Neural crest cell (in vitro differentiated cells): Measurements from ENCODE around the gene AQP4. TPM values are rescaled to one million over a fixed set of nuclear protein-coding genes. Genes with fewer than 3 reads are reported as not detected.
A peak's percentile ranks its signal among the peaks of the same experiment; 100 is the strongest.

Experiments used
- DNase-seq: peaks from one replicate; pipeline ENCODE4 v3.0.0; 2021; ENCODE audit warnings: low read depth, mixed read lengths, low spot score
- H3K27ac Mint-ChIP-seq: one replicate; pipeline ENCODE4 v1.8.0; 2021; ENCODE audit warnings: mild to moderate bottlenecking, mixed read lengths; ENCODE audit not compliant: unreplicated experiment
- H3K27me3 Mint-ChIP-seq: 2 replicates; pipeline ENCODE4 v1.8.0; 2021; ENCODE audit warnings: low read depth, mild to moderate bottlenecking, mixed read lengths
- H3K36me3 Mint-ChIP-seq: 2 replicates; pipeline ENCODE4 v1.8.0; 2021; ENCODE audit warnings: low read depth, mild to moderate bottlenecking, mixed read lengths
- H3K4me1 Mint-ChIP-seq: 2 replicates; pipeline ENCODE4 v1.8.0; 2021; ENCODE audit warnings: mixed read lengths
- H3K4me3 Mint-ChIP-seq: one replicate; pipeline ENCODE4 v1.8.0; 2021; ENCODE audit warnings: mild to moderate bottlenecking, mixed read lengths
- H3K9me3 Mint-ChIP-seq: 2 replicates; pipeline ENCODE4 v1.8.0; 2021; ENCODE audit warnings: mixed read lengths
- CTCF ChIP-seq: fragments of 200-600 bp; sonication (generic); conservative IDR thresholded peaks from 2 replicates; pipeline ENCODE4 v1.5.0; 2021; ENCODE audit warnings: antibody characterized with exemption, mild to moderate bottlenecking
- total RNA-seq: library from RNA; stranded (reverse); gene quantifications from 2 replicates; pipeline ENCODE4 v1.2.1, GENCODE V29; 2021

Gene AQP4
- total RNA-seq, 1 donor from 2014 or later: not detected

GRCh38 chr18:26843760-26844159, 21.7 kb downstream of the AQP4 start:
- no peak for DNase-seq
- peaks cover 10% of the 10 kb centered on the region for H3K9me3 Mint-ChIP-seq
- peaks cover 6% of the 10 kb centered on the region for H3K36me3 Mint-ChIP-seq
- TF ChIP-seq CTCF: no peak
- no peaks in the 10 kb centered on the region for H3K27me3 Mint-ChIP-seq
- no peaks in the 10 kb centered on the region for H3K4me1 Mint-ChIP-seq
- H3K27ac Mint-ChIP-seq: no peak overlapping the region
- H3K4me3 Mint-ChIP-seq: no peak overlapping the region

- H3K27me3 Mint-ChIP-seq: no peaks in the 10 kb centered on the region
- TF ChIP-seq CTCF: no peak
- peaks cover 10% of the 10 kb centered on the region for H3K9me3 Mint-ChIP-seq
- peaks cover 6% of the 10 kb centered on the region for H3K36me3 Mint-ChIP-seq
- no peak overlapping the region for H3K27ac Mint-ChIP-seq
- DNase-seq: no peak
- H3K4me1 Mint-ChIP-seq: no peaks in the 10 kb centered on the region
- no peak overlapping the region for H3K4me3 Mint-ChIP-seq
Measured at GRCh38 chr18:26840965-26841364, 24.5 kb downstream of the AQP4 start.

GRCh38 chr18:26839609-26840008, 25.9 kb downstream of the AQP4 start:
- Mint-ChIP-seq H3K27me3 (no peaks in the 10 kb centered on the region), H3K9me3 (peaks cover 6% of the 10 kb centered on the region), H3K4me3 (no peak overlapping the region), H3K4me1 (no peaks in the 10 kb centered on the region), H3K36me3 (peaks cover 3% of the 10 kb centered on the region), H3K27ac (no peak overlapping the region)
- no peak for DNase-seq
- TF ChIP-seq CTCF: no peak

- DNase-seq: no peak
- no peaks in the 10 kb centered on the region for H3K36me3 Mint-ChIP-seq
- H3K9me3 Mint-ChIP-seq: peaks cover 3% of the 10 kb centered on the region
- H3K27me3 Mint-ChIP-seq: no peaks in the 10 kb centered on the region
- H3K4me1 Mint-ChIP-seq: peaks cover 7% of the 10 kb centered on the region
- no peak overlapping the region for H3K4me3 Mint-ChIP-seq
- no peak overlapping the region for H3K27ac Mint-ChIP-seq
- no peak for TF ChIP-seq CTCF
Measured at GRCh38 chr18:26832302-26832701, 33.2 kb downstream of the AQP4 start.

GRCh38 chr18:26827581-26827980, 37.9 kb downstream of the AQP4 start:
- Mint-ChIP-seq H3K4me3 (no peak overlapping the region), H3K27ac (no peak overlapping the region), H3K36me3 (no peaks in the 10 kb centered on the region), H3K9me3 (peaks cover 3% of the 10 kb centered on the region), H3K27me3 (no peaks in the 10 kb centered on the region), H3K4me1 (peaks cover 13% of the 10 kb centered on the region)
- peak; percentile 27 for TF ChIP-seq CTCF
- DNase-seq: no peak
